HG03442 (cell line): ENCODE results near the gene MPI.
"Not testable (repeated sequence)": the region's sequence is repeated elsewhere in the genome, so short reads cannot be mapped to it uniquely, and the experiment has no call there.

ENCODE experiments used
- ATAC-seq: cut with Tn5 transposase; IDR thresholded peaks from one replicate; pipeline ENCODE4 v1.9.1; 2021; ENCODE audit warnings: mild to moderate bottlenecking, moderate library complexity; ENCODE audit not compliant: unreplicated experiment

Gene MPI

GRCh38 chr15:74890665-74890960 is 771 bp downstream of the MPI start:
- no peak for ATAC-seq

DNA sequence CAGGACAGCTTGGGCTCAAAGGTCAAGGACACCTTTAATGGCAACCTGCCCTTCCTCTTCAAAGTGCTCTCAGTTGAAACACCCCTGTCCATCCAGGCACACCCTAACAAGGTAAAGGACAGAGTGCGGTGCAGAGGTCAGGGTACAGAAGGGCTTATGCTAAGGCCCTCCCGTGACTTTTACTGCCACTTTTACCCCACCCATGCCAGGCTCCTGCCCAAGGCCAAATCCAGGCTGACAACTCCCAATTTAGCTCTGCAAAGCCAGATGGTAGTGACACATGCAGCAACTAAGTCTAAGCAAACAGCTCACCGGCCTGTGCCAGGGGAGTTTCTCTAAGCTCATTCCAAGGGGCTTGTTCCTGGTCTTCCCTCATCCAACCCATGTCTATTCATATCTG is 1.6 kb downstream of the MPI start:
- ATAC-seq, result no peak

DNA sequence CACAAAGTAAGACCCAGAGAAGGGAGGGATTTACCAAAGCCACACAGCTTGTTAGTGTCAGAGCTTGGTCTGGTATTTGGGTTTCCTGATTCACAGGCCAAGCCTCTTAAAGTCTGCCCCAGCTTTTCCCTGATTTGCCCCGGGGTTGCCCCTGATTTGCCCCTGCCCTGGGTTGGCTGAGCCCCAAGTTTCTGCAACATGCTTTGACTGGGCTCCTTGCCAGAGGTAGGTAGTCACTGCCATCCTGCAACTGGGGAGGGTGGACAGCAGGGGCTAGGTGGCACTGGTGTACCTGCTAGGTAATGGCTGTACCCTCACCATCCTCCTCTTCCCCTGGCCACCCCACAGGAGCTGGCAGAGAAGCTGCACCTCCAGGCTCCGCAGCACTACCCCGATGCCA is 2.5 kb downstream of the MPI start:
- no peak for ATAC-seq

DNA sequence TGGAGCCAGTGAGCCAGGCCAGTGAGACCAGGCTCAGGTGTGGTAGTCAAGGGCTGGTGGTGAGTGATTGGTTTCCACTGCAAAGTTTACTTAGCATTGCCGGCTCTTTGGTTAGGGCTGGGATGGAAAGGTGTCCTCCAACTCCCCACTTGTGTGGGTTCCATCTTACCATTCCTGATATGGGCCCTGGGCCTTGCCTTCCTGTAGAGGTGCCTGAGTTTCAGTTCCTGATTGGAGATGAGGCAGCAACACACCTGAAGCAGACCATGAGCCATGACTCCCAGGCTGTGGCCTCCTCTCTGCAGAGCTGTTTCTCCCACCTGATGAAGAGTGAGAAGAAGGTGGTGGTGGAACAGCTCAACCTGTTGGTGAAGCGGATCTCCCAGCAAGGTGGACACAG is 3.1 kb downstream of the MPI start:
- ATAC-seq, result no peak

DNA sequence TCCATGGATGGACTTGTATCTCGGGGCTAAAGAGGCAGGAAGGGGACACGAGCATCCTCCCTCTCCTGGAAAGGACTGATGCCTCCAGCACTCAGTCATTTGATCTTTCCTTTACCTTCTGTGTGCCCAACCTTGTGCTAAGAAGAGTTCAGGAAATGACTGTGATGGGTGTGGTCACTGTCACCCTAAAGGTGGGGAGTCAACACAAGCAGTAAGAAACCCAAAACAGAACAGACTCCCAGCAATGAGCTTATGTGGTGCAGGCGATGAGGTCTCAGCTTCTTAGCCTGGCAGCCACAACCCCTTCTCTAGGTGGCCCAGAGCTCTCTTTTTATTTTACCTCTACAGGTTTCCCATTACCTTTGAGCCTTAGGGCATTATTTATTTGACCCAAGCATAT is 3.8 kb downstream of the MPI start:
- no peak for ATAC-seq

DNA sequence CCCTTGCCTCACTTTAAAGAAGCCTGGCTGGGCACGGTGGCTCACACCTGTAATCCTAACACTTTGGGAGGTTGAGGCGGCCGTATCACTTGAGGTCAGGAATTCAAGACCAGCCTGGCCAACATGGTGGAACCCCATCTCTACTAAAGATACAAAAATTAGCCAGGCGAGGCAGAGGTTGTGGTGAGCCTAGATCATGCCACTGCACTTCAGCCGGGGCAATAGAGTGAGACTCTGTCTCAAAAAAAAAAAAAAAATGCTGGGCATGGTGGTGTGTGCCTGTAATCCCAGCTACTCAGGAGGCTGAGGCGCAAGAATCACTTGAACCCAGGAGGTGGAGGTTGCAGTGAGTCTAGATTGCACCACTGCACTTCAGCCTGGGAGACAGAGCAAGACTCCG is 4.5 kb downstream of the MPI start:
- ATAC-seq, result not testable (repeated sequence)

- ATAC-seq, result no peak
Observed at GRCh38 chr15:74895830-74896229, 6.0 kb downstream of the MPI start.

DNA sequence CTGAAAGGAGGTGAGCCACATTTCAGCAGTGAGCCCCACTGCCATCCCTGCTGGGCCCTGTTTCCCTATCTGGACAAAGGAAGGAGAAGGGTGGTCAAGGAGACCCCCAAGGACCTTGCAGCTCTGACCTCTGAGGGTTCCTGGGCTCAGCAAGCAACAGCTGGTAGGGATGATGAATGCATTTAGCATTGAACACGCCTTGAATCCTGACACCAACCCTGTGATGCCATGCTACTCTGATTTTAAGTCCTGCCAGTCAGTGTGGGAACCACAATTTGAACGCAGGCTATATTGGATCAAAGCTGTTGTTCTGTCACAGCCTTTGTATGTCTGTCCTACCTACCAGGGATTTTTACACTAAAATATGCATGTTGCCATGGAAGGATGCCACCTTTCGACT is 6.5 kb downstream of the MPI start:
- no peak for ATAC-seq

DNA sequence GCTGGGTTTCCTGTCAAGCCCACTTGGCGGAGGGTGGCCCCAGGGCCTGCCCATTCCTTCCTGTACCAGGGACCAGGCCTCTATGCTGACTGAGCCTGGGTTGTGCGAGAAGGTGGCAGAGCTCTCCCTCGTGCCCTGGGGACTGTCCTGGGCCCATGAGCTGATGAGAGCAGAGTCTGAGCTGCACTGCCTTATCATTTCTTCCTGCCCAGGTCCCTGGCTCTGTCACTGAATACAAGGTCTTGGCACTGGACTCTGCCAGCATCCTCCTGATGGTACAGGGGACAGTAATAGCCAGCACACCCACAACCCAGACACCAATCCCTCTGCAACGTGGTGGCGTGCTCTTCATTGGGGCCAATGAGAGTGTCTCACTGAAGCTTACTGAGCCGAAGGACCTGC is 7.5 kb downstream of the MPI start:
- ATAC-seq, result no peak

- no peak for ATAC-seq
Observed at GRCh38 chr15:74901612-74902063, 11.8 kb downstream of the MPI start.

- ATAC-seq, result no peak
Observed at GRCh38 chr15:74902295-74903075, 12.6 kb downstream of the MPI start.

DNA sequence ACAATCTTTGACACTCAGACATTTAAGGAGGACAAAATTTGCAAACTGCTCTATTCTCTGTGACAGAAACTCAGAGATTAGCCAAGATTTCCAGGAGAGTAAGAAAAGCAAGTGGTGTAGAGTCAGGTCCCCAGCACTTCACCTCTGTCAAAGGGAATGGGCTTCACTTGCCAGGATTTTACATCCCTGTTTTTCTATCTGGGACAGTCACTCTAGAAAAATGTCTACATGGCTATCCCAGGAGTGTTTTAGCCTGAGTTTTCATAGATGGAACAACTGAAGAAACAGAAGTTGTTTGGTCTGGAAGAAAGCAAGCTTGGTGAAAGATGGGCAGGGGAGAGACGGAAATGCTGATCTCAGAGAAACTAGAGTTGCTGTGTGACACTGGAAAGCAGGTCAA is 13.8 kb downstream of the MPI start:
- no peak for ATAC-seq

DNA sequence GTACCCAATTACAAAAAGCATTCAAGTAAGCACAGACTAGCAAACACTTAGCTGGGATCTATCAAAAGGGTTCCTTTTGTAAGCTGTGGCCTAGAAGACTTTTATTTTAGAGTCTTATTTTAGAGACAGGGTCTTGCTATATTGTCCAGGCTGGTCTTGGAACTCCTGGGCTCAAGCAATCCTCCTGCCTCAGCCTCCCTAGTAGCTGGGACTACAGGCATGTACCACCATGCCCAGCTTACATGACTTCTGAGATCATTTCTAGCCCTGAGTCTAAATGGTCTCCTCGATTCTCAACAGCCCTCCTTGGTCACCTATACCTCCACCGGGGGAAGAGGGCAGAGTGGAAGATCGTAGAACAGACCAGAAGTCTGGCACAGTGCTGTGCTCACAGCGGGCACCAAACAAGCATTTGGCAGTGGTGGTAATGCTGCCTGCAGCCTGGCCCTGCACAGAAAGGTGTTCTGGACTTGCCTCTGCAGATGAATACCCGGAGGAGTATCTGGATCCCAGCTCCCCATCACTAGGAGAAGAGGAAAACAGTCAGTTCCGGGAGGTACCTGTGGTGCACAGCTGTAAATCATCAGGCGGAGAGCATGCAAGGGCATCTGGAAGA is 14.5 kb downstream of the MPI start:
- ATAC-seq, result no peak

DNA sequence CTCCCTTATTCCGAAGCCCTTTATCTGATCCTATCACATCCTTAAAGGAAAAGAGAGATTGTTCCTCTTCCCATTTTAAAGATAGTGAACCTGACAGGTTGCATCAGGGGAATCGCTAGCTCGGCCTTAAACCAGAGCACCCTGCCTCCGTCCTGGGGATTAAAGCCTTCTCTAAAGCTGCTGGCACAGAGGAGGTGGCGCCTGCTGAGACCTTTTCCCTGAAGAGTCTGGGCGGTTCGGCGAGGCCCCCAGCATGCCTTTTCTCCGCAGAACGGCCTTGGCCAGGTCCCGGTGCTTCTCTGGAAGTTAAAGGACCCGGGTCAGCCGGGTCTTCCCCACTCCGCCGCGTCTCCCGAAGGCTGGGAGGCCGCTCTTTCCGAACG is 16.2 kb downstream of the MPI start:
- ATAC-seq, result peak; percentile 16

DNA sequence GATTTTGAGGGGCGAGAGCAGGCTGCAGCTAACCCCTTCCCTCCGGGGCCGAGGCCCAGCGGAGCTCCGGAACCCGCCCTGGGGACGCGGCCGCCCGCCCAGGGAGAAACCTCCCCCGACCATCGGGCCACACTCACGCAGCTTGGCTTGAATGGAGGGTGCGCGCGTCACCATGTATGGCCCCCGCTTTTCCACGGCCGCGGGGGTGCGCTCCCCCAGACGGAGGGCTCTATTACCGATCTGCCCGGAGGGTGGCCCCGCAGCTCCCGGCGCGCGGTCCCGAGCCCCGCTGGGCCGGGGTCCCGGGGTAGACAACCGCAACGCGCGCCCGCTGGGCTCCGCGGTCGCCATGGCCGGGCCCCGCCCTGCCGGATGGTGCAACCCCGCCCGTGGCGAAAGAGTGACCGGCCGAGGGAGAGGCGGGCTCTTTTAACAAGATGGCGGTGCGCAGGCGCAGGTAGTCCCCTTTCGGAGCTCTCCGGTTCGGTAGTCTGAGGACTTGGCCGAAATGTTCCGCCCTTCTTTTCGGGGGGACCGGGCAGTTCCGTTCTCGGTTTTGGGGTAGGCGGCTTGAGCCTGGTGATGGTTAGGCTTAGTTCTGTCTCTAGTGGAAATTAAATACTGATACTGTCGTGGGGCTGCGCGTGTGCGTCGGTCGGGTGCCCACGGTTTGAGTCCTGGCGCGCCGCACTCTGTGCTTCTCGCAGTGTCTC is 16.8 kb downstream of the MPI start, which contains the start of gene FAM219B:
Gene FAM219B (minus strand): TSS at position 402 of the 713 bp plus-strand sequence. CDS start 51 bp downstream, at position 351.
- ATAC-seq, result peak; percentile 83

- no peak for ATAC-seq
Observed at GRCh38 chr15:74907163-74907870, 17.5 kb downstream of the MPI start.

GRCh38 chr15:74908635-74909034 is 18.8 kb downstream of the MPI start:
- no peak for ATAC-seq

GRCh38 chr15:74913041-74913440 is 23.2 kb downstream of the MPI start:
- ATAC-seq, result no peak

DNA sequence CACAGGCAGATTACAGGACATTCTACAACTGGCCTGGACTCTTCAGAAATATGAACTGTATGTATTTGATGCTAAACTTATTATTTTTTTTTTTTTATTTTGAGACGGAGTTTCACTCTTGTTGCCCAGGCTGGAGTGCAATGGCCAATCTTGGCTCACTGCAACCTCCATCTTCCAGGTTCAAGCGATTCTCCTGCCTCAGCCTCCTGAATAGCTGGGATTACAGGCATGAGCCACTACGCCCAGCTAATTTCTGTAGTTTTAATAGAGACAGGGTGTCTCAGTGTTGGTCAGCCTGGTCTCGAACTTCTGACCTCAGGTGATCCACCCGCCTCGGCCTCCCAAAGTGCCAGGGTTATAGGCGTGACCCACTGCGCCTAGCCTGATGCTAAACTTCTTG is 24.0 kb downstream of the MPI start:
- ATAC-seq, result not testable (repeated sequence)

GRCh38 chr15:74917676-74918075 is 27.8 kb downstream of the MPI start:
- ATAC-seq, result no peak

DNA sequence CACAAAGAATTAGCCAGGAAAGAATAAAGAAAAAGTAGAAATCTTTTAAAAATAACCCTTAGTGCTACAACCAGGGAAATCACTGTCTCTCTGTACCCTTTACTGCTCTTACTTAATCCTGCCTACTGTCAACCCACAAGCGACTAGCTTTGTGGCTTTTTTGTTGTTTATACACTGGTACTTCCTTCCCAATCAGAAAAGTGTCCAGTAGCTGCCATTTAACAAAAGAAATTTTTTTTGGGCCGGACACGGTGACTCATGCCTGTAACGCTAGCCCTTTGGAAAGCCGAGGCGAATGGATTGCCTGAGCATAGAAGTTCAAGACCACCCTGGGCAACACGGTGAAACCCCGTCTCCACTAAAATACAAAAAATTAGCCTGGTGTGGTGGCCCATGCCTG is 30.6 kb downstream of the MPI start:
- no peak for ATAC-seq
